HEK293T (cell line): ENCODE measurements around the gene PTBP1.

Experiments used
- ELF4 ChIP-seq: fragments of 450-650 bp; IDR thresholded peaks from 2 replicates; pipeline ENCODE4 v1.6.1; 2017; ENCODE audit warnings: antibody characterized with exemption
- FOXK2 ChIP-seq: fragments of 450-650 bp; IDR thresholded peaks from 2 replicates; pipeline ENCODE4 v1.6.1; 2016; ENCODE audit warnings: mild to moderate bottlenecking
- LEF1 ChIP-seq: fragments of 450-650 bp; IDR thresholded peaks from 2 replicates; pipeline ENCODE4 v1.6.1; 2017; ENCODE audit warnings: mild to moderate bottlenecking, borderline replicate concordance
- NFRKB ChIP-seq: fragments of 450-650 bp; IDR thresholded peaks from 2 replicates; pipeline ENCODE4 v1.6.1; 2016; ENCODE audit warnings: mild to moderate bottlenecking, moderate library complexity
- SP1 ChIP-seq: fragments of 450-650 bp; IDR thresholded peaks from 2 replicates; pipeline ENCODE4 v1.6.1; 2017
- TF ChIP-seq, protein P1 (sequence below): fragments of 450-650 bp; IDR thresholded peaks from 2 replicates; pipeline ENCODE4 v1.6.1; 2016

DNA sequence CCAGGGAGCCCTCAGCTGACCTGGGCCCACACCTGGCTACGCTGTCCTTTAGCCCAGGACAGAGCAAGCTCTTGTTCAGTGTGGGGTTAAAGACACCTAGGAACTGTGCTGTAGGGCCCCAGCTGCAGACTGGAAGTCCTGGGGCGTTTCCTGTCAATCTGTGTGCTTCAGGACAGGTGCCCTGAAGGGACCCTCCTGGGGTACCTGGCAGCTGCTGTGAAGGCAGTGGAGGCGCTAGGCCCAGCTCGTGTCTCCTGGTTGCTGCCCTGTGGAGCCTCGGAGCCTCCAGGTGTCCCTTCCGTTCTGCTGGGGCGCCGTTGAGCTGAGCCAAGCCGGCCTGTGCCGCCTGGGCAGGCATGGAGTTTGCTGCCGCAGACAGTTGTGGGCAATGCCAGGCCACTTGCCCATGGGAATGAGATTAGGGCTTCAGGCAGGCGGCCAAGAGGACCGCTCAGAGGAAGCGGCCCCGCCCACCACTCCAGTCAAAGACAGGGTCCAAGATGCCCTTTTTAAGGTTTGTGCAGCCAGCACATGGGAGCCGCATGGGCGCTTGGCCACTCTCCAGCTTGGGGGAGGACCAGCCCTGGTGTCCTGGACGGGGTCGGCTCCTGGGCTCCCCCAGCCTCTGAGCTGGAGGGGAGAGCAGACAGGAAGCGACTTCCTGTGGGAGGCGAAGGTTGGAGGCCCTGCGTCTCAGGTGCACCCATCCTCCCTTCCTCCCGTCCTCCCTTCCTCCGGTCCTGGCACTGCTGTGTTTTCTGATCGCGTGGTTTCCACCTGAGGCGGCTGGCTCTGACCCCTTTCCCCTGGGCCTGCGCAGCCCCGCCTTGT is 4.0 kb downstream of the PTBP1 start:
- TF ChIP-seq ELF4 (no peak), NFRKB (no peak), LEF1 (no peak), FOXK2 (no peak), SP1 (no peak)
- TF ChIP-seq, protein P1, sequence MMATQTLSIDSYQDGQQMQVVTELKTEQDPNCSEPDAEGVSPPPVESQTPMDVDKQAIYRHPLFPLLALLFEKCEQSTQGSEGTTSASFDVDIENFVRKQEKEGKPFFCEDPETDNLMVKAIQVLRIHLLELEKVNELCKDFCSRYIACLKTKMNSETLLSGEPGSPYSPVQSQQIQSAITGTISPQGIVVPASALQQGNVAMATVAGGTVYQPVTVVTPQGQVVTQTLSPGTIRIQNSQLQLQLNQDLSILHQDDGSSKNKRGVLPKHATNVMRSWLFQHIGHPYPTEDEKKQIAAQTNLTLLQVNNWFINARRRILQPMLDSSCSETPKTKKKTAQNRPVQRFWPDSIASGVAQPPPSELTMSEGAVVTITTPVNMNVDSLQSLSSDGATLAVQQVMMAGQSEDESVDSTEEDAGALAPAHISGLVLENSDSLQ: no peak
